ENCODE measurements around the gene USP38.
"Not testable (repeated sequence)": the region's sequence is repeated elsewhere in the genome, so short reads cannot be mapped to it uniquely, and the experiment has no call there.

Gene USP38

DNA sequence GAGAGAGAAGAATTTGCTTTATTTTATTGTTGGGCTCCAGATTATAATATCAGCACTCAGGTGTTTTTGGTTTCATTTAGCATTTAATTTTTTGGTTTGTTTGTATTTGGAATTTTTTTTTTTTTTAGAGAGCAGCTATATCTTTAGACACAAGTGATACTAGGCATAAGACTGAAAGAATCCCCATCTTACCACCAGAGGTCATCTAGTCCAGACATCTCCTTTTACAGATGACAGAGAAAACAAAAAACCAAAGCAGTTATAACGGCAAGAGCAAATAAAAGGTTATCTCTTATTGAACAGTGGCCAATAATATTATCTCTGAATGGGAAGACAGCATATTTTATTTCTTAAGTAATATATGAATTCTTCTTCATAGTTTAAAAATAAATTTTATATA, 22.8 kb downstream of the USP38 start:
- DNase-seq: no peak

DNA sequence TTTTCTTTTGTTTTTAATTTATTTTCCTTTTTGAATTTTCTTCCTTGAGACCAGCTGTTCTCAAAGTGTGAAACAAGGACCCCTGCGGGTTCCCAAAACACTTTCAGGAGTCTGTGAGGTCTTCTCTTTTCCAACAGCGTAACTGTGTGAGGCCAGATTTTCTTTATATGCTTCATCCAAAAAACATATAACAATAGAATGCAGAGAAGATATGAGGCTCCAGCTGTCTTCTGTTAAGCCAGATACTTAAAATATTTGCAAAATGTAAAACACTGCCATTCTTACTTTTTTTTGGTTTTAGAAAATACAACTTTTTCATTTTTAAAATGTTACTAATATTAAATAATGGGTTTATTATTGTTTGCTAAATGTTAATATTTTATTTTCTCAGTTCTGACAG, 27.8 kb downstream of the USP38 start:
- DNase-seq: no peak

DNA sequence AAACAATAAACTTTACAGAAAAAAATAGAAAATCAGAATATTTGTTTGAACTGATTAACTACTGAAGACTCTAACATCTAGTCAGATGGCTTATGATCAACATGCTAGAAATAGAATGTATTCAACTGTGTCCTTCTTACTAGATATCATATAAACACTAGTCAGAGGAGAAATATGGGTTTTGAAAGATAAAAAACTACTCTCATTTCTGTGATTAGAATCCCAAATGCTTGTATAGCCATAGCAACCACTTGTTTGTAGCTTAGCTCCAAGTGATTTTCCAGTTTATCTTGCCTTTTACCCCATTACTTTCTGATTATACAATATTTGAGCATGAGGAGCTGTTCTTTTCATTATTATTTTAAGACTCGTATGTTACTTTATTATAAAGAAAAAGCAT, 31.2 kb downstream of the USP38 start:
- DNase-seq: no peak

DNA sequence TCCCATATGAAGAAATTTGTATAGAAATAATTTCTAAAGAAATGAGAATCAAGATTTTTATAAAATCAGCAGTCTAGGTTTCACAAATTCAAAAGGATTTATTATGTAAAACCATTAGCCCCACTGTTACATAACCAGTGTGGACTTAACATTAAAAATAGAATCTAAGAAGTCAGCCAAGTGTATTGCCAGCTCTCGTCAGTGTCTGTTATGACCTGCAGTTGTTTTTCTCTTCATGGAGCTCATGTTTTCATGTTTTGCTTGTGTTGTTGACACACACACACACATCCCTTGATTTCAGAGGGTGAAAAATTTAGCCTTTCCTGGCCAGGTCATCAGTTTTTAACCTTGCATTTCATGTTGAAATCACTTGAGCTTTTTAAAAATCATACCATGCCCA, 39.5 kb downstream of the USP38 start:
- no peak for DNase-seq

DNA sequence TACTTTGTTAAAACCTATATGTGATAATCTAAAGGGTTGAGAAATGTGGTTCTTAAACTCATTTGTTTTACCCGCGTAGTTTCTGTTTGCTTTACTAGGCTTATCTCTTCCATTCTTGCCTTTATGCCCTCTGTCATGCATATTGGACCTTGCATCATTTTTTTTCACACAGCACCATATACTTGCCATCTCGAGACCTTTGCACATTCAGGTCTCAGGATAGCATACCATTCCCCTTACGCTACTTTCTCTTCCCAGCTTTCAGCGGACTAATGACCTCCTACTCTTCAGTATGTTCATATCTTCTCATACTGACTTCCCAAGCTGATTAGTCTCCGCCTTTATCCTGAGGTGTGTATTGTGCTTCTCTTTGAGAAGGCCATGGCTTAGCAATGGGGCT, 40.5 kb downstream of the USP38 start:
- DNase-seq: no peak

DNA sequence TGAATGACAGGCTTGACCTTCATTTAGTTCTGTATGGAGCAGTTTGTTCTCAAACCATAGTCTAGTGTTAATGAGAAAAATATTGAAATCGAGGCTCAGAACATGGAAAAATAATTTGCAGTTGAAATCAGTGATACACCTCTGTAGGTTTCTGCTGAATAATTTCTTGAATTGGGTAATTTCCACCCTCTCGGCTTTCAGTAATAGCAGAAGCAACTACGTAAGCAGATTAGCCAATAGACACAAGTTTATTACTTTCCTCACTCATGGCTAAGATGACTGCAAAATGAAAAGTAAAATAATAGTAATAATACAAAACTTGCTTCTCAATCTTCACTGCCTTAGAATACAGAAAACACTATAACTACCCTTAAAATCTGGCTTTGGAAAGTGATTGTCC, 46.0 kb downstream of the USP38 start:
- no peak for DNase-seq

DNA sequence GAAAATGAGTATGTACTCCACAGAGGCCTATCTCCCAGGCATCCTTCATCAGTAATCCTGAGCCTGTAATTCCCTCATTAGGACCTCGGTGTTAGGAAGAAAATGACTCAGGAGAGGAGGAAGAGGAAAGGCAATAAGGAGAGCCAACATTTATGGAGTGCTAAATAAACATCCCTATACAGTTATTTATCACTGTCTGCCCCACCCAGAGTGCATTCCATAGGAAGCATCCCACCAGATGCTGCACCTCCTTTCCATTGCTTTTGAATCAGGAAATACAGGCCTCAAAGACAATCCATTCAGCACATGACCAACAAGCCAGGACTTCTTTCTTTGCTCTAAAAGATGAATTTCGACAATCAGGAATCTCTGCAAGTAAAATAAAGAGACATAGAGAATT, 47.6 kb downstream of the USP38 start:
- no peak for DNase-seq

DNA sequence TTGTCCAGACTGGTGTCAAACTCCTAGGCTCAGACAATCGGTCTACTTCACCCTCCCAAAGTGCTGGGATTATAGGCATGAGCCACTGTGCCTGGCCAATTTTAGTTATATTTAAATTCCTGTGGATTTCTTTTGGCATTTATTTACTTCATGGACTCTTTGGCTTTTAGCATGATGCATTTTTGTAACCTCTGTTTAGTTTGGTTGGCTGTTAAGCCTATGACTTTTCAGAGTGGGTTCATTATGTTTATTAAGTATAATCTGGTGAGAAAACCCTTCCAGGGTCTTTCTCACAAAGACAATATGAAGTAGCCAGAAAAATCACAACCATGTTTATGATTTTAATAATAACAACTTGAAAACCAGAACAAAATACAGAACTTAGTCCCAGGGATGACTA, 49.4 kb downstream of the USP38 start:
- DNase-seq: no peak

DNA sequence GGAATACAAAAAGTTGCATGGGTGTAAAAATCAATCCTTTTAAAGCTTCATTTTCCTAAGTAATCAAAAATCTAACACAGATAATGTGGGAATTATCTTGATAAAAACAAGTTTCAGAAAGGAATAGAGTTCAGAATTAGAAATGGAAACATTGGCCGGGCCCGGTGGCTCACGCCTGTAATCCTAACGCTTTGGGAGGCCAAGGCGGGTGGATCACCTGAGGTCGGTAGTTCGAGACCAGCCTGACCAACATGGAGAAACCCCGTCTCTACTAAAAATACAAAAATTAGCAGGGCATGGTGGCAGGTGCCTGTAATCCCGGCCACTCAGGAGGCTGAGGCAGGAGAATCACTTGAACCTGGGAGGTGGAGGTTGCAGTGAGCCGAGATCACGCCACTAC, 52.5 kb downstream of the USP38 start:
- not testable (repeated sequence) for DNase-seq

DNA sequence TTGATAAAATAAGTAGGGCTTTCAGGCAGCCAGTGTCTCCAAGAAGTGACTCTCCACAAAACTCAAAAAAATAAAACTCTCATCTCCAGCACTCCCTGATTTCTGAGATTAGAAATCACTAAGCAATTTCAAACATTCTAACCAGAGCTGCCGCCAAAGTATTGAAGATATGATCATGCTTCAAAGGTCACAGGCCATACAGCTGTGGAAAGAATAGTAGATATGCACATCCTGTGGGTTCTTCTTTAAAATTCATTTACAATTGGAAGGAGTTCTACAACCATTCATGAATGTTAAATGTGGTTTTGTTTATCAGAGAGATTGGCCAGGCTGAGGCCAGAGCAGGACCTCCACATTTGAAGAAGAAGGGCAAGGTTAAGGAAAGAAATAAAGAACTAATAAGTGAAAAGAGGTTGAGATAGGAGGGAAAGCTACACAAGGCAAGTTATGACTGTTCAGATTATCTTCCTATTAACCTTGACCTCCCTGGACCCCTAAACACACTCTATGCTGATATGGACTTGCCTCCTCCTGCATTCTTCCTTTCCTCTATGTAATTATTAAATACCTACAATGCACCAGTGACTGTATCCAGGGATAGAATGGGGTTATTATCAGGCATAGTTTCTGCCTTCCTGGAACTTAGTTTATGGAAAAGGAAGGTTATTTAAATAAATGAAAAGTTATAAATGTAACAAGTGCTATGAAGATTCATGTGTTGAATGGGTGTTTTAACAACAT, 56.4 kb downstream of the USP38 start:
- no peak for DNase-seq

DNA sequence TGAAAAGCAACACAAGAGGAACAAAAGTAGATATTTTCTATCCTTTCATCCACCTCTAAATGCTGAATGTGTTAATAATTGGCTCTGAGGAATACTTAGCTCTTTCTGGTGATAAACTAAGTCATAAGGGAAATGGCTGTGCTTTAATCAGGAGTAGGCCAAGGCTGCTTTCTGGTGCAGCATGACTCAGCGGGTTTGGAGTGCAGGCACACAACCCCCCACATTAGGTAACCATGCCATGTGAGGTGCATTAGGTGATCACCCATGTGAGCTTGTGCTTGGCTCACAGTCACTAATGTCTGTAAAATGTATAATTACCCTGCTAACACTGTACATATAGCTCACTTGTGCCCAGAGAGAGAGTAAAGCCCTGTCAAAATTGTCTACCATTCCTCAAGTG, 57.2 kb downstream of the USP38 start:
- DNase-seq: no peak

DNA sequence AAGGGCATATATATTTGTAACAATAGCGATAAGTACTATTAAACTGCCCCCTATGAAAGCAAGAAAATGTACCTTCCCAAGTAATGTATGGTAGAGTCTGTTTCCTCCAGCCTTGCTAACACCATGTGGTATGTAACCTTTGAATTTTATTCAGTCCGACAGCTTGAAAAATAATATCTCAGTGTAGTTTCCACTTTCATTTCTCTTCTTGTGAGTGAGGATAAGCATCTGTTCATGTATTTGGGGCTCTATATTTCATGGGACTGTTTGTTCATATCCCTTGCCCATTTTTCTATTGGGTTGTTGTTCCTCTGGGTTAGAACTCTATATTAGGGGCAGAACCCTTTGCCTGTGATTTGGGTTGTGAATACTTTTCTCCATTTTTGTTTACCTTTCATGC, 58.3 kb downstream of the USP38 start:
- DNase-seq: no peak

DNA sequence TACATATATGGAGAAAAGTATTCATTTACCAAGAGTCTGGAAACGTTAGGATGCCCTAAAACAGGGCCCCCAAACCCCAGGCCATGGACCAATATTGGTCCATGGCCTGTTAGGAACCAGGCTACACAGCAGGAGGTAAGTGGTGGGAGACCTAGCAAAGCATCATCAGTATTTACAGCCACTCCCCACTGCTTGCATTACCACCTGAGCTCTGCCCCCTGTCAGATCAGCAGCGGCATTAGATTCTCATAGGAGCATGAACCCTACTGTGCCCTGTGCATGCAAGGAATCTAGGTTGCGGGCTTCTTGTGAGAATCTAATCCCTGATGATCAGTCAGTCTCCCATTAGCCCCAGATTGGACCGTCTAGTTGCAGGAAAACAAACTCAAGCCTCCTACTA, 62.3 kb downstream of the USP38 start:
- DNase-seq: no peak

DNA sequence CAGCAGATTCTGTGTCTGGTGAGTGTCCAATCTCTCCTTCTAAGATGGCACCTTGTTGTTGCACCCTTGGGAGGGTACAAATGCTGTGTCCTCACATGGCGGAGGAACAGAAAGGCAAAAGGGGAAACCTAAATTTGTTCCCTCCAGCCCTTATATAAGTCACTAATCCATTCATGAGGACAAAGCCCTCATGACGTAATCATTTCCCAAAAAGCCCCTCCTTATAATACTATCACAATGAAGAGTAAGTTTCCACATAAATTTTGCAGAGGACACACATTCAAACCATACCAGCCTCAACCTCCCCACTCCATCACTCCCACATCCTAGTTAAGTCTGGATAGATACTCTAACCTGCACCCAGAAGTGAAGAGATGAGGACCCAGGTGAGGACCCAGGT, 63.1 kb downstream of the USP38 start:
- DNase-seq: no peak

DNA sequence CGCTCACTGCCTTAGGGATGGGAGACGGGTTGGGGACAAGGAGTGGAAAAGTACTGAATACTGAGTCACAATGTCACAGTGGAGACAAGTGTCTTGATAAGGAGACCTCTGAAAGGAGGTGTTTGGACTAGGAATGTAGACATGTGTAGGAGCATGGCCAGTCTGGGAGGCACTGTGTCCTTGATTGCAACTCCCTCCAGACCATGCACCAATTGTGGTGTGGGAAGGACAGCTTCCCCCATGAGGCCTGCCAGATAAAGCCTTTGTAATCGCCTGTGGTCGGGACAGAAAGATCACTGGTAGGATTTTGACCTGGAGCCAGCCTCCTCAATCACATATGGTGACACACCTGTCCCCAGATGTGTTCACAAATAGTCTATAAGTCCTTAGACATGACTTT, 64.1 kb downstream of the USP38 start:
- DNase-seq: no peak

DNA sequence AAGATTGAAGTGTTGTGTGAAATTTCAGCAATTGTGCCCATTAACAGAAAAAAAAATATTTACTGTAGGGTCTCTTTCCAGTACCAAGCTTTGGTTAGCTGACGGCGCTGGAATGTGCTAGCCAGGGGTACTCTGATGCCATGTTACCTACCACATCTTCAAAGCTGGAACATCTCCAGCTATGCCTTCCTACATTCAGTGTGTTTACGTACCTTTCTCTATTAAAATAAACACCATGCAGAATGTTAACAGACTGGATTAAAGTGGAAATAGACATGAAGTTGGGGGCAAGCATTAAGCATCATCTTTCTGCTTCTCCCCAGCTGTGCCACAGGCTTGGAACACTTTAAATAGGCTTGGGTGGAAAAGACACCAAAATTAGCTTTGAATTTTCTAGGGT, 65.9 kb downstream of the USP38 start:
- no peak for DNase-seq

DNA sequence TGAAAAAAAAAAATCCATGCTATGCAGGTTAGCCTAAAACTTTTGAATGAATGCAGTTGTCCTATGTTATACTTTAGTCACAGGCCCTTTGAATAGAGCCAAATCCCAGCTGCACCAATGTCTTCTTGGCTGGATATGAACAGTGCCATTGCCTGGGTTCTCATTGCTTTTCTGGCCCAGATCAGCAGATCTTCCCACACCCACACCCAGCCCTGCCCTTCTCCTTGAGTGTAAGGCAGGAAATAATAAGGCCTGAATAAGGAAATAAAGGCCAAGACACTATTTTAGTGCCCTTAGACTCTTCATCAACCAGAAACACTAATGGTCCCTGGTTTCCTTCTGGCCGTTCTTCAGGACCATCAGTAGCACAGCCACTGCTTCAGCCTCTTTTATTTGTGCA, 66.6 kb downstream of the USP38 start:
- DNase-seq: no peak

DNA sequence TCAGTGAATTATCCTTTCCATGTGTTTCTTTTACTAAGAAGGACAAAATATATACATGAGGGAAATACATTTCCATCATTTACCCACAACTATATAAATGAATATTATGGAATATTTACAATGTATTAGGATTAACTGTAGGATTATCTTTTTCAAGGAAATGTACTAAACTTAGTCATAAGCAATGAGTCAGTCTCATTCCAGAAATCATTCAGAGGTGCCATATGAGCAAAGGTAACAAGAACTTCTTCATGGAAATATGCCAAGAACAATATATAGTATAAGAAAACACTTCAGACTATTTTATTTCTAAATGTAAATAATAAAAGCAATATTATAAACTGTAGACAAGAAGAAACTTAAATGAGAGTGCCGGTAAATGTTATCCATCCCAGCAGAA, 67.1 kb downstream of the USP38 start:
- DNase-seq: no peak

DNA sequence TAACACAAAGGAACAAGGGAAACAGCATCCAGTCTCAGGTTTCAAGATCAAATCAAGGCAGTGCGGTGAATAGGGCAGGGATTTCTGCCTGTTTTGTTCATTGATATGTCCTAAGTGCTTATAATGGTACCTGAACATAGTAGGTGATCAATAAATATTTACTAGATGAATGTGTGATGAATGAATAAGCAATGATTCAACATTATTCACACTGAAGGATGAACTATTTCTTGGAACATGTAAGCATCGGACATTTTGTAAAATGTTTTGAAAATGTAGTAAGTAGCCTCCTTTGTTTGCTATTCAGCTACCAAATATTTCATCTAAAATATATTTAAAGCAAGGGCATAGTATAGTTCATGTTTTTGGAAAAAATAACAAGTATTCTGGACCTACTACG, 67.8 kb downstream of the USP38 start:
- no peak for DNase-seq

DNA sequence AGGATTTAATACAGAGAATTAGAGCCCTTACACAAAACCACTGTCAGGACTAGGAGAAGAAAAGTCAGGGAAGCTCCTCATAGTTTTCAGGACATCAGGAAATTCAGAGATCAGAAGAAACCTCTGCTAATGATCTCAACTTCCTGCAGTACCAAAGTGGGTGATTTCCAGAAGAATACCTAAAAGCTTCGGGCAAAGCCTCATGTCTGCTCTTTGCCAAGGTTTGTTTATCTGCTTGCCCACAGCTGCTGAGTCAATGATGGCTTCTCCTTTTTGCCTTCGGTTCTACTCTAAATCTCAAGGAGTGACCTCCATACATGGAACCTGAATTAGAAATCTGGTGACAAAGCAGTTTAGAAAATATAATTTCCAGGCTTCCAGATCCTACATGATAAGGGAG, 68.4 kb downstream of the USP38 start:
- no peak for DNase-seq

DNA sequence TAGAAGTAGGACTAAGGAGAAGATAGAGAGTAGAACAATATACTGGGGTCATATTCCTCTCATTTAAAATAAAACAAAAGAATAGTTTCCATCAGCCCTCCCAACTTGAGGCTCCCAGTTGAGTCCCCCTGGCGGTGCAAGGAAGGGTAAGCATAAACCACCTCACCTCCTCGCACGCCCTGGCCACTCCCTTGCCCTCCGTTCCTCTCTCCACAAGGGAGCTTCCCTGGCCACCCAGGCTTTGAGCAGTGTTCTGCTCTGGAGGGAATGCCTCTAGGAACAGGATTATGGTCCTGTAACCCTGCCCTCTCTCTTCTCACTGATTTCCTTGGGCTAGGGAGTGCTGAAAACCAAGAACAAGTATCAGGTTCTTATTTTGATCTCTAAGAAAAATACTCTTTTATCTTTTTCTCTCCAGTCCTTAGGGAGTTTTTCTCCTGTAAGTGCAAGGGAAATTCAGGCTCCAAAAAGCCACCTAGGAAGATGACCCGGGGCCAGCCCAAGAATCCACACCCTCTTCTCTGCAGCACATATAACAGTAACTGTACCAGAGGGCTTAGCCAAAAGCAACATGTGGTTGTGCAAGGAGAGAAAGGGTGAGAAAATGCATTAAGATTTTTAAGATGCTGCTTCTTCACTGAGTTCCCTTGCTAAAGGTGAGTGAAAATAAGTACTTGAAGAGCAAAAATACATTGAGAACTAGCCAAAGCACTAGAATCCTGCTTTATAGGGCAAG, 69.9 kb downstream of the USP38 start:
- DNase-seq: no peak

DNA sequence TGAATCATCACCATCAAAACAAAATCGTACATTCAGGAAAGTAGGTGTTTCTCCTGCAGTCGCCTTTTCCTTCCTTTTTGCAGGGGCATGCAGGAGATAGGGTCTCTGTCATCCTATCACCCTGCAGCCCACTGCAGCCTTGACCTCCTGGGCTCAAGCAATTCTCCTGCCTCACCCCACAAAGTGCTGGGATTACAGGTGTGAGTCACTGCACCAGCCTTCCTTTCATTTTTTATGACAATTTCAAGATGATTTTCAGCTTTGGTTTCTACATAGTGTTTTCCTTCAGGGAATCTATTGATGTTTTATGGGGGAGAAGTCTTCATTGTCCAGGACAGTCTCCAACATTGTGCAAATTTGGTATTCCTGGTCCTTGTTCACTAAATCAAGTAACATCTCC, 71.7 kb downstream of the USP38 start:
- DNase-seq: no peak

DNA sequence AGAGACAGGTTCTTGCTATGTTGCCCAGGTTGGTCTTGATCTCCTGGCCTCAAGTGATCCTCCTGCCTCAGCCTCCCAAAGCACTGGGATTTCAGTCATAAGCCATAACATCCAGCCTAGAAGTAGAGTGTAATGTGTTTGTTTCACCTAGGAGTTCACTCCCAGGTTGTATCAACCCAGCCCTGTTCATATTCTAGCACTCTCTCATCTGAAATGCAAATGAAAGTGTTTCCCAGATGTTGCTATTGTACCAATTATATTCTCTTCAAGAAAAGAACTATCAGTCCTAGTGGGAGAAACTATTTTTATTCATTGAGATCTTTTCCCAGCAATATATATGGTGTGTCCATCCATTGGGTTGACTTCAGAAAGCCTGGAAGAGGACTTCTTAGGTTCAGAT, 72.6 kb downstream of the USP38 start:
- no peak for DNase-seq

DNA sequence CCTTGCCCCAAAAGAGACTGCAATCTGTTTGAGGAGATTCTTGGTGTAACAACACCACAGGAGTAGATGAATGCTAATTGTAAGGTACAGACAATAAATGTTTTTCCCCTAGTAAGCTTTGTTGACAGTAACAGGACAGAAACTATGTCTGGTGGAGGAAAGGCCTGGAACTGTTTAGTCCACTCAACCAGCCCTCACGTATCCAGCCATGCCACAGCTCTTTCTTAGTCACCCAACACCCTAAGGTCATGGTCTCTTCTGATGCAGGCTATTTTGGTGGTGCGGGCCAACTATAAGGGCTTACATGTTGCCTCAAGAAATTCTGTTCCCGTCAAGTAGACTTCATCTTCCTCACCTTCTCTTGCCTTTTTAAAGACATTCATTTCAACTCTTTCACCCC, 76.0 kb downstream of the USP38 start:
- DNase-seq: no peak

DNA sequence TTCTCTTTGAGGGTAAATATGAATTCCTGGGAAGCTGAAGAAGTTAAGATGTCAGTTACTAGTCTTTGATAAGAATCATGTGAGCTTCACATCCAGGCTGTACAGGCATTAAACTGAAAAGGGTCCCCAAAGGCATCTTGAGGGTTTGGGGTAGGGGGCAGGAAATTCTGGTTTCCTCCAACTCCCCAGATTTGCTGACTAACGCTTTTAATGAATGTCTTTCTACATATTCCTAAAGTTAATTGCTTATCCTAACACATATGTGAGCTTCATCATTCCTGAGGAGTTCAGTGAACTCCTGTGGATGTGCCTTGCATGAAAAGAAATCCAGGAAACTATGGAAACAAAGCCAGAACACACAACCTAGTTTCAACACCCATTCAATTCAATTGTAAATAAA, 78.1 kb downstream of the USP38 start:
- DNase-seq: no peak

Measured in activated CD4-positive, alpha-beta T cell treated with anti-CD3 and anti-CD28 coated beads for 48 hours (primary cell).